Measurements from ENCODE around the gene MAP3K7CL.

MAP3K7CL gene

DNA sequence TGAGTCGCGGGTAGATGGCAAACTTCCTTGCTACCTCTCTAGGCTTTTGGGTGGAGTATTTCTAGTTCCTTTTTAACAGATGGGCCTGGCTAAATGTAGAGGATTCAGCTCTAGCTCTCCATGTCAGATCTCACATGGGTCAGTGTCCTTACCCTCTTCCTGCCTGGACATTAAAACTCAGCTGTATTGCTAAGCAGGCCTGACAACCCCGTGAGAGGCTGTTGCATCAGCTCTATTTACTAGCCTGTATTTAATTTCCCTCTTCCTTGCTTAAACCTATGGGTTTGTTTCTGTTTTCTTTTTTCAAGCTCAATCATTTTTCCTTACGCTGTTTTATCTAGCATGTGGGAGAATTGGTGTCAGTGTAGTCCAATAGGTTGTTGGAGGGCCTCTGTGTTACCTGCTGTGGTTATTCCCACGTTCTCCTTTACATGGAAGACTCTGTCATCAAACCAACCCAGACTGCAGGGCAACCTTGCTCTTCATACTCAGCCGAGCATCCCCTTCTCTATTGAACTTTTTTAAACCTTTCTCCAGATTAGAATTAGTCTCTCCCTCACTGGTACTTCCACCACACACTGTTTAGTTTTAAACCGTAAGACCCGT is 88.8 kb downstream of the MAP3K7CL start:
- no peak overlapping the region for H3K4me3 ChIP-seq (ENCODE audit: low read length)
- DNase-seq (ENCODE audit: low read depth), result peak; percentile 45
- TF ChIP-seq, protein P1, sequence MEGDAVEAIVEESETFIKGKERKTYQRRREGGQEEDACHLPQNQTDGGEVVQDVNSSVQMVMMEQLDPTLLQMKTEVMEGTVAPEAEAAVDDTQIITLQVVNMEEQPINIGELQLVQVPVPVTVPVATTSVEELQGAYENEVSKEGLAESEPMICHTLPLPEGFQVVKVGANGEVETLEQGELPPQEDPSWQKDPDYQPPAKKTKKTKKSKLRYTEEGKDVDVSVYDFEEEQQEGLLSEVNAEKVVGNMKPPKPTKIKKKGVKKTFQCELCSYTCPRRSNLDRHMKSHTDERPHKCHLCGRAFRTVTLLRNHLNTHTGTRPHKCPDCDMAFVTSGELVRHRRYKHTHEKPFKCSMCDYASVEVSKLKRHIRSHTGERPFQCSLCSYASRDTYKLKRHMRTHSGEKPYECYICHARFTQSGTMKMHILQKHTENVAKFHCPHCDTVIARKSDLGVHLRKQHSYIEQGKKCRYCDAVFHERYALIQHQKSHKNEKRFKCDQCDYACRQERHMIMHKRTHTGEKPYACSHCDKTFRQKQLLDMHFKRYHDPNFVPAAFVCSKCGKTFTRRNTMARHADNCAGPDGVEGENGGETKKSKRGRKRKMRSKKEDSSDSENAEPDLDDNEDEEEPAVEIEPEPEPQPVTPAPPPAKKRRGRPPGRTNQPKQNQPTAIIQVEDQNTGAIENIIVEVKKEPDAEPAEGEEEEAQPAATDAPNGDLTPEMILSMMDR (IDR thresholded peaks at IDR 0.05; ENCODE audit: insufficient read depth, low read depth, low read length, missing control alignments), result no peak

DNA sequence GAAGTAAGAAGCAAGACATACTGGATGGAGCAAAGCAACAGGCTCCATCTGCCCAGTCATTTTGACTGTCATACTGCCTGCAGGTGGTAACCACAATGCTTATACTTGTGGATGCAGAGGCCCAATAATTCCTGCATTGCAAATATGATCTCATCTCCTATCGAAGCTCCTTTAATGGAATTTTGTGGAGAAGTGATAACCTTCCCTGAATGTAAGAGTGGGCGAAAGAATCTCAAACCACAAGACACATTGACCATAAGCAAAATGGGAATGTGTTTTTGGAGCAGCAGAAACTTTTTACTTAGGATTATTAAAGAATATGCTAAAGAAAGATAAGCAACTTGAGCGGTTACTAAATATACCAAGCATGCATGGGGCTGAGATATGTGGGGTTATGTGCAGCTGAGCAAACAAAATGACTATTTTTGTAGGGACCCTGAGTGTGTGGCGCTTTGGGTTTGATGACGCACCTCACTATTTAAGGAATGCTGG is 90.9 kb downstream of the MAP3K7CL start:
- TF ChIP-seq, protein P1 (IDR thresholded peaks at IDR 0.05; ENCODE audit: insufficient read depth, low read depth, low read length, missing control alignments), result no peak
- DNase-seq (ENCODE audit: low read depth), result no peak
- no peak overlapping the region for H3K4me3 ChIP-seq (ENCODE audit: low read length)

DNA sequence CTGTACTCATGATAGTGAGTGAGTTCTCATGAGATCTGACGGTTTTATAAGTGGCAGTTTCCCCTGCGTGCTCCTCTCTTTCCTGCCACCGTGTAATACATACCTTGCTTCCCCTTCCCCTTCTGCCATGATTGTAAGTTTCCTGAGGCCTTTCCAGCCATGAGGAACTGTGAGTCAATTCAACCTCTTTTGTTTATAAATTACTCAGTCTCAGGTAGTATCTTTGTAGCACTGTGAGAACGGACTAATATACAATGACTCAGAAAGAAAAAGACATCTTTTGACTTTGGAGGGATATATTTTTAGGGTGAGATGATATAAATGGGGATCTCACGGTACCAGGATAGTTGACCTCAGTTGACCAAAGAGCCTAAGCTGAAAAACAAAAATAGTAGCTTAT is 93.6 kb downstream of the MAP3K7CL start:
- peak; percentile 57 for DNase-seq (ENCODE audit: low read depth)
- TF ChIP-seq, protein P1 (IDR thresholded peaks at IDR 0.05; ENCODE audit: insufficient read depth, low read depth, low read length, missing control alignments), result no peak
- no peak overlapping the region for H3K4me3 ChIP-seq (ENCODE audit: low read length)
